ENCODE results near the gene NT5C.

Gene NT5C

DNA sequence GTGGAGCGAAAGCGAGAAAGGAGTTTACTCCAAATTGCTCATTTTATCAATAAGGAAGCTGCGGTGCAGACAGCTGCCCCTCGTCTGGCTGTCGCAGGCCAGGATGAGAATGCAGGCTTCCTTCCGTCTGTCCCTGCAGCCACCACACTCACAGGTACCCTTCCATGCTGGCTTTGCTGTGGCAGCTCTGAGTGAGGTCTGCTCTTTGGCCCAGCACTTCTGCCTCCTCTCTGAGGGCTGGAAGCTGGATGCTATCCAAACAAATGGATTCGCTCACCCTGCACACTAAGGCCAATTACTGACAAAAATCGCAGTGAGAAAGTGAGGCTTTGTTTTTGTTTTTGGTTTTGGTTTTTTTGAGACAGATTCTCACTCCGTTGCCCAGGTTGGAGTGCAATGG is 14.8 kb downstream of the NT5C start:
- no peak for DNase-seq (ENCODE audit: low spot score)

DNA sequence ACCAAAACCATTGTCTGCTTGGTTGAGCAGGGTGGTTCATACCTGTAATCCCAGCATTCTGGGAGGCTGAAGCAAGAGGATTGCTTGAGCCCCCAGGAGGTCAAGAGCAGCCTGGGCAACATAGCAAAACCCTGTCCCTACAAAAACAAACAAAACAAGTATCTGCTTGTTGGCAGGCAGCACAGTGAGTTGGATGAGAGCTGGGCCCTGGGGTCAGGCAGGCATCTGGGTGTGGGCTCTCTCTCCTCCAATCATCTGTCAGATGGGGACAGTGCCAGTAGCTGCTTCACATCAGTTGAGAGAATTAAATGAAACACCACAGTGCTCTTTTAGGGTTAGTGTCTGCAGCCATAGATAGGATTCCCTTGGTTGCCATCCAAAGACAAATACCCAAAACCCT is 16.0 kb downstream of the NT5C start:
- no peak for DNase-seq (ENCODE audit: low spot score)

GRCh38 chr17:75114552-75115314 is 16.8 kb downstream of the NT5C start:
- DNase-seq (ENCODE audit: low spot score) = no peak

DNA sequence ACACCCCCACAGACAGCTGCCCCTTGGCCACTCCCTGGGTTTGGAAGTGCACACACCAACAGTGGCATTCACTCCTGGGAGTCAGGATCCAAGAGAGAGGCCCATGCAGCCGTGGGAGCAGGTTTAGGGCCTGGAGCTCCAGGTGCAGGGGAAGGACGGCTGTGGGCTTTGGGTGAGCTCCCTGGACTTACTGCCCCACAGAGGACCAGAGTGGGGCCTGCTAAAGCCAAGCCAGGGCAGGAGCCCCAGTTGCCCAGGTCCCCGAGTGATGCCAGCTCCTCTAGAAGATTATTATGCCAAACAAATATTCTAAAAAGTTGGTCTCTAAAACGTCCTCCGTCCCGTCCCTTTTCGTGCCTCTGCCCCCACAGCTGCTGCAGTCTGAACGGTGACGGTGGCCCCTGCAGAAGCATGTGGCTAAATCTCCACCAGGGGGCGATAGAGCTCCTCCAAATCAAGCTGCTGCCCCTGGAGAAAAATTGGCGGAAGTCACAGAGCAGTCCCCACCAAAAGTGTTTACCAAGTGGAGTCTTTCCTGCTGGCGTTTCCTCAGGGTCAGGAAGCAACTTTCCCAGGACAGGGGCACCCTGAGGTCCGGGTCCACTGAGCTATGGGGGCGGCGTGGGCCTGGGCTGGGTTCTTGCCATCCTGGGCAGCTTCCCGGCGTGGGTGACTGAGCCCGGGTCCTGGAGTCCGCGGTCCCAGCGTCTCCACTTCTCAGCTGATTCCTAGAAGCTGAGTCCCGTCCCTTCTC is 17.6 kb downstream of the NT5C start:
- DNase-seq (ENCODE audit: low spot score) = peak; percentile 91

GRCh38 chr17:75111777-75112335 is 19.7 kb downstream of the NT5C start:
- no peak for DNase-seq (ENCODE audit: low spot score)

DNA sequence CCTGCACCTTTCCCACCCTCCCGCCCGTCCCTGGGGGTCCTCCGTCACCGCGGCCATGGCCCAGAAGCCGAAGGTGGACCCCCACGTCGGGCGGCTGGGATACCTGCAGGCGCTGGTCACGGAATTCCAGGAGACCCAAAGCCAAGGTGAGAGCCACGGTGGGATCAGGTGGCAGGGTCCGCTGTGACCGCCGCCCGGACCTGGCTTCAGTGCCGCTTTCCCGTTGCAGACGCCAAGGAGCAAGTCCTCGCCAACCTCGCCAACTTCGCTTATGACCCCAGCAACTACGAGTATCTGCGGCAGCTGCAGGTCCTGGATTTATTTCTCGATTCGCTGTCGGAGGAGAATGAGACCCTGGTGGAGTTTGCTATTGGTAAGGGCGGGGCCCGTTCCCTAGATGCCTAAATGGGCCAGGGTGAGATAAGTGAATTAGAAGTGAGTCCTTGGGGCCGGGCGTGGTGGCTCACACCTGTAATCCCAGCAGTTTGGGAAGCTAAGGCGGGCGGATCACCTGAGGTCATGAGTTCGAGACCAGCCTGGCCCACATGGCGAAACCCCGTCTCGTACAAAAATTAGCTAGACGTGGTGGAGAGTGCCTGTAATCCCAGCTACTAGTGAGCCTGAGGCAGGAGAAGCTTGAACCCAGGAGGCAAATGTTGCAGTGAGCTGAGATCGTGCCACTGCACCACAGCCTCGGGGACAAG is 21.2 kb downstream of the NT5C start:
- no peak for DNase-seq (ENCODE audit: low spot score)

DNA sequence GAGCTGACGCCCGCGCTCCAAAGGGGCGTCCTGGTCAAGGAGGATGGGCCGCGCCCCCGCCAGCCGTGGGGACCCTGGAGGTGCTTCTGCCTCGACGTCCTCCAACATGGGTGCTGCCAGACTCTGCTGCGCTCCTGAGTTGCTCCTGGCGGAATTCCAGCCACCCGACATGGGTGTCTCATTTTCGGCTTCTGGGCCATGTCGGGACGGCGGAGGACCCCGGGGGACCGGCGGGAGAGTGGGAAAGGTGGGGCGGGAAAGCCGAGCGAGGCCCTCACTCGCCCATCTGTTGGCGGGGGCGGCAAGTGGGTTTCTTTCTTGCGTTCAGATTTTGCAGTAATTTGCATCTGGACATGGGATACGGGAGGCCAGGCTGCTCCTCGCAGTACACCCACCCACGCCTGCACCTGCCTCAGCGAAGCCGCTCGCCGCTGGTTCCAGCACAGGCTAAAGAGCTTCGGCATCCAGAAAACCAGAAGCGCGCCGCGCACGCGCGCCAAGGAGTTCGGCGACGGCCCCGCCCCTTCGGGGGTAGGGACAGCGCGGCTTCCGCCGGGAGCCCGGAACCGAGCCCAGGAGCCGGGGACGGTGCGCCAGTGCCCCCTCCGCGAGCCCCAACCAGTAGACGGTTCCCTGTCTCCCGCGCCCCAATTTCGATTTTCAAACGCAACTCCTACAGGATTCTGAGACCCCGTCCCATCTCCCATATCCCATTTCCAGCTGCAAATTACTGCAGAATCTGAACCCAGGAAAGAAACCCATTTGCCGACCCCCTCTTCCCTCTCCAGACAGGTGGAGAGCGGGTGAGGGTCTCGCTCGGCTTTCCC is 21.9 kb downstream of the NT5C start, which contains the start of gene ARMC7:
TSS of gene ARMC7 (plus strand) at position 563 of the 827 bp plus-strand sequence. CDS start 320 bp downstream, outside the sequence.
- DNase-seq (ENCODE audit: low spot score) = peak; percentile 98

DNA sequence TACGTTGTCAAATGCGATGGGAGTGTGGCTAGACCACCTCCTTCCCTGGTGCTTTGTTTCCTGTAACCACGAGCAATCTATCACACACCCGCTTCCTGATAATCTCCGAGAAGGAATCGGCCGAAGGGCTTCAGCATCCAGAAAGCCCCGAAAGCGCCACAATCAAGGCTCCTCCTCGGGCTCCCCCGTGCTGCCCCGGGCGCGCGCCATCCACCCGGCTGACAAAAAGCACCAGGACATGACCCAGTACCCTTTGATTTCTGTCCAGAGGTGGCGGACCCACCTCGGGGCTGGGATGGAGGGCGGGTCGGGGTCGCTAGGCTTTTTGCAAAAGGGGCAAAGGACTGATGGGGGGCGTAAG is 22.5 kb downstream of the NT5C start:
- no peak for DNase-seq (ENCODE audit: low spot score)

DNA sequence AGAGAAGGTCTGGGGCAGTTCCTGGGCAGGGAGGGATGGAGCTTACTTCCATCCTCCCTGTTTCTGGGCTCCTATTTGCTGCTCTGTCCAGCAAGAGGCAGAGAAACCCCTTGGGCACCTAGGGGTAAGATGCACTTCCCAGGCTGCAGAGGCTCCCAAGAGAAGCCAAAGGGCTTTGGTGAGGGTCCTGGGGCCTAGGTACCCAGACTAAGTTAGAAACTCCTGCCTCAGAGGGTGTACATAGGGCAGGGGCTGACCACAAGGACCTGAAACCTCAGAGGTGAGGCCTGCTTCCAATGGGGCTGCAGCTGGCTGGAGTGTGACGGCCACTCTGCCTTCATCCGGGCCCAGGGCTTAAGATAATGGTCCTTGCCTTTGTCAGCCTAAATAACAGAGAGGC is 23.3 kb downstream of the NT5C start:
- DNase-seq (ENCODE audit: low spot score) = no peak

GRCh38 chr17:75105126-75106080 is 26.1 kb downstream of the NT5C start:
- DNase-seq (ENCODE audit: low spot score) = peak; percentile 73

- DNase-seq (ENCODE audit: low spot score) = no peak
Measured at GRCh38 chr17:75103601-75104554, 27.7 kb downstream of the NT5C start.

DNA sequence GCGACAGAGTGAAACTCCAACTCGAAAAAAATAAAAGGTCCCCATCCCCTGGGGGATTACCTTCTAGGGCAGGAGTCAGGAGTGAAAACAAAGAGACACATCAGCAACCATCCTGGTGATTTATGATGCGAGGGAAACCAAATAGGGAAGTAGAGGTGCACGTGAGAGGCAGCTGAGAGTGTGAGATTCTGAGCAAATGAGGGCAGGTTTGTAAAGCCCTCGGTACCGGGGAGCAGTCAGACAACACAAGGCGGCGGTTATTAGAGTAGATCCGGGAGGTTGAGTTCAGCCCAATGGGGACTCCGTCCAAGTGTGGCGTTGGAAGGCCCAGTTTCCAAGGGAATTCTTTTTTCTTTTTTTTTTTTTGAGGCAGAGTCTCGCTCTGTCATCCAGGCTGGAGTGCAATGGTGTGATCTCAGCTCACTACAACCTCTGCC is 29.1 kb downstream of the NT5C start:
- DNase-seq (ENCODE audit: low spot score) = no peak

DNA sequence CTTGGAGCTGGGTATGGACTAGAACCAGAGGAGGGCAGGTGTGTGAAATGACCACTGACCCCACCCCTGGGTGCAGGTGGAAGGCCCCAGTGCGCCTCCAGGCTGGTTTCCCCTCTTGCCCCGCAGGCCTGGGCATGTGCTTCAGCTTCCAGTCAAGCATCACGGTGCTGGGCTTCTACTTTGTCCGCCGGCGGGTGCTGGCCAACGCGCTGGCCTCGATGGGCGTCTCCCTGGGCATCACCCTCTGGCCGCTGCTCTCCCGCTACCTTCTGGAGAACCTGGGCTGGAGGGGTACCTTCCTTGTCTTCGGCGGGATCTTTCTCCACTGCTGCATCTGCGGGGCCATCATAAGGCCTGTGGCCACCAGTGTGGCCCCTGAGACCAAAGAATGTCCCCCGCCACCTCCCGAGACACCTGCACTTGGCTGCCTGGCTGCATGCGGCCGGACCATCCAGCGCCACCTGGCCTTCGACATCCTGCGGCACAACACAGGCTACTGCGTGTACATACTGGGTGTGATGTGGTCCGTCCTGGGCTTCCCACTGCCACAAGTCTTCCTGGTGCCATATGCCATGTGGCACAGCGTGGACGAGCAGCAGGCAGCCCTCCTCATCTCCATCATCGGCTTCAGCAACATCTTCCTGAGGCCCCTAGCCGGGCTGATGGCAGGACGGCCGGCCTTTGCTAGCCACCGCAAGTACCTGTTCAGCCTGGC is 31.5 kb downstream of the NT5C start:
- no peak for DNase-seq (ENCODE audit: low spot score)

GRCh38 chr17:75098861-75099260 is 32.7 kb downstream of the NT5C start:
- no peak for DNase-seq (ENCODE audit: low spot score)

DNA sequence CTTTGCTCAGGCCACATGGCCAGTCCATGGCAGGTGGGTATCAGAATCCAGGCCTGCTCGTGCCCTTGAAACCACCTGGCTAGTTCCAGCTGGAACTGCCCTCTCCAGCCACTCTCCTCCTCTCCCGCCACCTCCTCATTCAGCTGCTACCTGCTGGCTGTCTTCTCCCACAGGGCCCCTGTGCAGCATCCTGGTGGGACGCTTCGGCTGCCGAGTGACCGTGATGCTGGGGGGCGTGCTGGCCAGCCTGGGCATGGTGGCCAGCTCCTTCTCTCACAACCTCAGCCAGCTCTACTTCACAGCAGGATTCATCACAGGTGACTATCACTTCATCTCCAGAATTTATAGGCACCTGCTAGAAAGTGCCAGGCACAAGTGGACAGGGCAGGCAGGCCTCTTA is 33.7 kb downstream of the NT5C start:
- DNase-seq (ENCODE audit: low spot score) = no peak

DNA sequence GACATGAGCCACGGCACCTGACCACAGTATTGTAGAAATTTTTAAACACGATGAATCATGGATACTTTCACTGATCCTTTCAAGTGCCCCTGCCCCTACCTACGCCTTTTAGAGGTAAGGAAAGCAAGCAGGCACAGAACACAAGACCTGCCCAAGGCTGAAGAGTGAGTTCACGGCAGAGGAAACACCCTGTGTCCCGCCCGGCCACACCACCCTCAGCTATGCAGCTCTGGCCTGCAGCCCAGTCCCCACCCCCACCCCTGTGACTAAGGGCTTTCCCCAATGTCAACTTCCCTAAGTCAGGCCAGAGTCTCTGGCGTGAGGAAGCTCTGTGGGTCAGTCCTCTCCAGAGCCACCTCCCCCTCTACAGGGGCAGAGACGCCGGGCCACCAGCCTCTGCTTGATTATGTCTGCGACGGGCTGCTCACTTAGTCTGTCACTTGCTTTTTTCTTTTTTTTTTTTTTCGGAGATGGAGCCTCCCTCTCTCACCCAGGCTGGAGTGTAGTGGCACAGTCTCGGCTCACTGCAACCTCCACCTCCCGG is 35.4 kb downstream of the NT5C start:
- DNase-seq (ENCODE audit: low spot score) = peak; percentile 90

GRCh38 chr17:75094871-75095399 is 36.6 kb downstream of the NT5C start:
- DNase-seq (ENCODE audit: low spot score) = no peak

DNA sequence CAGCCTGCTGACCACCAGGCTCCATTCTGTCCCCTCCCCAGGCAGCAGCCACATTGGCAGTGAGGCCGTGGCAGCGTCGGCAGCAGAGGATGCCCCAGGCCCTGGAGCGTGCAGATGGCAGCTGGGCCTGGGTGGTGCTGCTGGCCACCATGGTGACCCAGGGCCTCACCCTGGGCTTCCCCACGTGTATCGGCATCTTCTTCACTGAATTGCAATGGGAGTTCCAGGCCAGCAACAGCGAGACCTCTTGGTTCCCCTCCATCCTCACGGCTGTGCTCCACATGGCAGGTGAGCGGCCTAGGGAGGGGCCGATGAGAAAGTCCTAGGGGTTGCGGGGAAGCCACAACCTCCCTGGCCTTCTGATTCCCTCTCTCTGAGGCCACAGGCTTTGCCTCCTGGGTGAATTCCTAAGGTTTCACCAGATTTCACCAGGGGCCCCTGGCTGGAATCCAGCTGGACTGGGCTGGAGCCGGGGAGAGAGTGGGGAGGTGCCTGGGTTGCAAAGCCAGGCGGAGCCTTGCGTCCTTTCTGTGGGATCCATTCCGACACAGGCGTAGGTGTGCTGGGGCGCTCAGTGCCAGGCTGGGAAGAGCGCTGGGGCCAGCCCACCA is 37.9 kb downstream of the NT5C start:
- no peak for DNase-seq (ENCODE audit: low spot score)

Data from hepatic stellate cell (primary cell).